HG02943 (cell line): ENCODE results near the gene NDRG4.

Experiments used
- ATAC-seq: cut with Tn5 transposase; IDR thresholded peaks from one replicate; pipeline ENCODE4 v1.9.1; 2021; ENCODE audit warnings: mild to moderate bottlenecking, low read depth, moderate library complexity; ENCODE audit not compliant: unreplicated experiment

NDRG4 gene

GRCh38 chr16:58536278-58536677 is 36.3 kb downstream of the NDRG4 start:
- no peak for ATAC-seq

DNA sequence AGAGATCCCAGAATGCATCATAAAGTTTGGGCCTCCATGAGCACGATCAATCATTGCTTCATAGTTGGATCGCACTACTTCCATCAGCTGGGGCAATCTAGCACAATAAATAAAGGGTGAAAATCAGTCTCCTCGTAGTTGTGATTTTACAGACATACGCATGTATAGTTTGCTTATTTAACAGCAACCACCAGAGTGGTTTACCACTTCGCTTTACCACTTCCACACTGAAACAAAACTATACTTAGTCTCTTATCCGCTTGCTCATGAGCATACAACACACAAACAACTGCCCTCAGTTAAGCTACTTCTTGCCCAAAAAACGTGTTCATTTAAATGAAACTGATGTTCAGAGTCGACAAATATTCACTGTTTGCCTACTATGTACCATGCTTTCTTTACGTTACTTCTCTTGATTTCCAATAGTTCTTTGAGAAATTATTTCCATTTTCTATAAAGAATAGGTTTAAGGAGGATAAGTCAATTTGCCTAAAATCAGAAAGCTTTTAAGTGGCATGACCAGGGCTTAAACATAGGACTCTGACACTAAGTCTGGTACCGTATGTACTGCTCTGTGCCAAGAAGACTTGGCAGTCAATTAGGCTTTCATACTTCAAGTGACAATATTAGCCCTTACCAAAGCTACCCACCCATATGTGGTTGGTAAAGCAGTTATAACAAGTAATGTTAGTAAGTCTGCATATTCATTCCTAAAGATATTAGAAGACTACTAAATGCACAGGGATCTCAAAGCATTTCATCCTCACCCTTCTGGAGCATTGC is 37.4 kb downstream of the NDRG4 start:
- ATAC-seq: no peak

DNA sequence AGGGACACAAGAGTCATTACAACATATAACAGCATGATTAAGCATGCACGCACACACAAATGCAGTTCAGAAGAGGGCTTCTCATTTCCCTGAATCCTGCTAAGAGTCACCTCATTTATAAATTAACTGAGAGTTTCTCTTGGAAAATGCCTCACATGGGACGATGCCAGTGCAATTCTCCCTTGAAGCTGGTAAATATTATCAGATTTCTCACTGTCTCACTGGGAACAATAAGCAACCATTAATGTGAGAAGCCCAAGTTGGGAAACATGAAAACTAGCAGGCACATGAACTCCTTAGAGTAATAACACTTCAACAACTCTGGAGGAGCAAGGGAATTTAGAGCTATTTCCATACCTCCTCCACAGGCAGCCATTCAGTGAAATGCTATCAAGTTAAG is 41.8 kb downstream of the NDRG4 start:
- ATAC-seq: no peak

GRCh38 chr16:58542291-58542690 is 42.3 kb downstream of the NDRG4 start:
- no peak for ATAC-seq

DNA sequence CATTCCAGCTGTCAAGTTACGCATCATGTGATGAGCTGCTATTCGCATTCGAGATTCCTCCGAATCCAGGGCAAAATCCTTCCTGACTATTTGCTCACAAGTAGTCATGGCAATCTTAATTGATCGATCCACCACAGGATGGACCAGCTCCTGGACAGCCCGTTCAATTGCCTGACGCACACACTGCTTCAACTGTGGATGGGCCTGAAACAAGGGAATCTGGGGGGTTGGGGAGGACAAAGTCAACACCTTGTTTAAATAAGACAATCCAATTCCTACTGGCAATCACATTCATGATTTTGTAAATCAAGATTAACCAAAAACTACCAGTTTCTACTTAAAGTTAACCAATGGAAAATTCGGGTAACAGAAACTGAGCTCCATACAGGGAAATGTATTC is 43.7 kb downstream of the NDRG4 start:
- no peak for ATAC-seq

DNA sequence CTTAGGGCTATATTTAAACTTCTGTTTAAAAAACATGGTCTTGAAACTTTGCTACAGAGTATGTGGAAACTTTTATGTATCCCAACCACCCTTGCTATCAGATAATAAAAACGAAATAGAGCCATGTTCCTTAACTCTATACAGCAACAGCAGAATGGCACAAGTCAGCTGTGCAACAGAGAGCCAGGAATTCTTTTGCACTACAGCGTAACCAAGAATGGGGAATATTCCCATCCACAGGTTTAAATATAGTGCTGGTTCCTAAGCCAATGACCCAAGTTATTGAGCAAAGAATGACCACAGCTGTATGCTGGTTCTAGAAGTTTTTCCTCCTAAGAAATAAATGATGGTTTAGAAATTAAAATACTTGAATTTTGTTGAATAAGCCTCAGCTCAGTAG is 48.4 kb downstream of the NDRG4 start:
- ATAC-seq: no peak

GRCh38 chr16:58551496-58551895 is 51.6 kb downstream of the NDRG4 start:
- ATAC-seq: no peak

- ATAC-seq: no peak
Measured at GRCh38 chr16:58556678-58557077, 56.7 kb downstream of the NDRG4 start.
